Lower leg skin (tissue), 3 donors: ENCODE results near the gene RAPGEF5.

Source experiments
- CTCF ChIP-seq, 3 donors: fragments of 450-650 bp; IDR thresholded peaks; one replicate each; pipeline ENCODE4 v1.5.1; 2016; ENCODE audit warnings: antibody characterized with exemption in 3 of 3, mild to moderate bottlenecking in 3 of 3, moderate library complexity in 2 of 3
- POLR2A ChIP-seq, 2 donors: fragments of 450-650 bp; IDR thresholded peaks; one replicate each; pipeline ENCODE4 v1.6.1; 2016 to 2017; ENCODE audit warnings: antibody characterized with exemption in 2 of 2, mild to moderate bottlenecking in 1 of 2, moderate library complexity in 1 of 2

GRCh38 chr7:22400150-22400814 lies 43.3 kb upstream of the RAPGEF5 start:
- TF ChIP-seq POLR2A (IDR thresholded peaks at IDR 0.05), result no peak
- TF ChIP-seq CTCF (IDR thresholded peaks at IDR 0.05), result no peak
